GM03348 (cell line): Measurements from ENCODE around the gene TOLLIP.
"Not testable (repeated sequence)": the region's sequence is repeated elsewhere in the genome, so short reads cannot be mapped to it uniquely, and the experiment has no call there.

Experiments
- DNase-seq: peaks from one replicate; pipeline ENCODE4 v3.0.0; 2012; ENCODE audit warnings: low spot score

The TOLLIP gene

GRCh38 chr11:1343391-1344055 lies 34.1 kb upstream of the TOLLIP start:
- no peak for DNase-seq

GRCh38 chr11:1342946-1343345 lies 33.5 kb upstream of the TOLLIP start:
- no peak for DNase-seq

- DNase-seq = peak; percentile 60
These were observed 32.6 kb upstream of the TOLLIP start for GRCh38 chr11:1341928-1342524.

- not testable (repeated sequence) for DNase-seq
These were observed 31.8 kb upstream of the TOLLIP start for GRCh38 chr11:1341226-1341625.

GRCh38 chr11:1340111-1340510 lies 30.7 kb upstream of the TOLLIP start:
- DNase-seq = no peak

- no peak for DNase-seq
These were observed 29.7 kb upstream of the TOLLIP start for GRCh38 chr11:1339066-1339675.

GRCh38 chr11:1338201-1339065 lies 29.0 kb upstream of the TOLLIP start:
- DNase-seq = no peak

- no peak for DNase-seq
These were observed 28.2 kb upstream of the TOLLIP start for GRCh38 chr11:1337647-1338007.

- no peak for DNase-seq
These were observed 27.6 kb upstream of the TOLLIP start for GRCh38 chr11:1336836-1337646.

GRCh38 chr11:1335811-1336761 lies 26.7 kb upstream of the TOLLIP start:
- peak; percentile 86 for DNase-seq

- no peak for DNase-seq
These were observed 25.9 kb upstream of the TOLLIP start for GRCh38 chr11:1335264-1335810.

- DNase-seq = no peak
These were observed 24.4 kb upstream of the TOLLIP start for GRCh38 chr11:1333860-1334259.

GRCh38 chr11:1333091-1333772 lies 23.8 kb upstream of the TOLLIP start:
- DNase-seq = no peak

GRCh38 chr11:1330473-1330872 lies 21.0 kb upstream of the TOLLIP start:
- DNase-seq = no peak

- no peak for DNase-seq
These were observed 17.6 kb upstream of the TOLLIP start for GRCh38 chr11:1327064-1327460.

- peak; percentile 42 for DNase-seq
These were observed 17.1 kb upstream of the TOLLIP start for GRCh38 chr11:1326435-1327063.

- no peak for DNase-seq
These were observed 14.3 kb upstream of the TOLLIP start for GRCh38 chr11:1323774-1324173.

GRCh38 chr11:1317993-1318392 lies 8.6 kb upstream of the TOLLIP start:
- no peak for DNase-seq

GRCh38 chr11:1317432-1317831 lies 8.0 kb upstream of the TOLLIP start:
- DNase-seq = no peak
